ENCODE data around the gene TRIM6.
A peak's percentile ranks its signal among the peaks of the same experiment; 100 is the strongest.
"Not testable (repeated sequence)": the region's sequence is repeated elsewhere in the genome, so short reads cannot be mapped to it uniquely, and the experiment has no call there.

Gene TRIM6

DNA sequence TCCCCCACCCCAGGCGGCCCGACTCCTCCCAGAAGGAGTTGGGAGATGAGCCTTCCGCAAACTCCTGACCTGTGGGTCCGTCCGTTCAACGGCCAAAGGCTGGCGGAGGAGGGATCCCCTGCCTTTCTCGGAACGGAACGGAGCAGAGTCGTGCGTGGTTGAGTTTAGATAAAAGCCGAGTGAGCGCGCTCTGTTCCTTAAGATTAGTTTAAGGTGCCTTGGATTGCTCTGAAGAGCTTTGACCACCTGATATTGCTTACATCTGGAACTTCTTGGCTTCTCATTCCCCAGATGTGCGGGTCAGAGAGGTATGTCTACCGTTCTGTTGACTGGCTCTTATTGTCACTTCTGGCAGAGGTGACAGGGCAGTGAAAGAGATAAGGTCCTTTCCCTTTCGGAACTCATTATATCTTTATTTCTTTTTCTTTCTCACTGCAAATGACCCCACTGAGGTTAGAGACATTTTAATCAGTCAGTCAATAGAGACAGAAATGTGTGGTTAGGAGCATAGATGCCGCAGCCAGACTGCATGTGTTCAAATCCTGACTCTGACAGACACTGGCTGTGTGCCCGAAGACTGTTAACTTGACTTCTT is at the start of gene TRIM6:
Gene TRIM6 (plus strand): TSS at position 31 of the 595 bp plus-strand sequence. CDS start 261 bp downstream, at position 292.
- no peak for DNase-seq (ENCODE audit: low read depth)

- no peak for DNase-seq (ENCODE audit: low read depth)
Measured at GRCh38 chr11:5547982-5548381, 48.5 kb upstream of the TRIM6 start.

- no peak for DNase-seq (ENCODE audit: low read depth)
Measured at GRCh38 chr11:5548440-5548839, 48.0 kb upstream of the TRIM6 start, which contains the start of gene OR52H1. Gene OR52H1 (minus strand): TSS chr11:5548540. CDS start chr11:5545505, 3,035 bp downstream.

DNA sequence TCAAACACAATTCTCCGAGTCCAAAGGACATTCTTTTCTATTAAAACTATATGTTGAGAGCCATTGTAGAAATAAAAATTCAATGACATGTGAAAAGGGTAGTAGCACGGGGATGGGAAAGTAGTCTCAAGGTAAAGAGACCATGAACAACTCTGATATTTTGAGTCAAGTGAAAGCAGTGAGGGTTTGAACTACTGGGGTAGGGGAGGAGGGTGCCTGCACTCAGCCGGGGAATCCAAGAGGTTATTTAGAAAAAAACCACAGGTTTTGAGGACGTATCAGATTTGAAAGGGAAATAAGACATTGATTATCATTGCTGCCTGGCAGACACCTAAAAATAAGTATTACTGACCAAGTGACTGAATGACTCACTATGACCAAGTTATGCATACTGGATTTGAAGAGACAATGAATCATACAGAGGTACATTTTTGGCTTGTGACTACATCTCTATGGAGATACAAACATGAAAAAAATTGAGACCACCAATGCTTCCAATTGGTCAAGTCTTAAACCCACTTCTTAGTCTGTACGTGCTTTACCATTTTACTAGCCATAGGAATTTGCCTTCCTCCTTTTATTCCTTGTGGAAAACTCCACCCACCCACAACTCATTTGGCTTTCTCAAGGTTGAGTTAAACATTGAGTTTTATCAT is 45.9 kb upstream of the TRIM6 start:
- no peak for DNase-seq (ENCODE audit: low read depth)

DNA sequence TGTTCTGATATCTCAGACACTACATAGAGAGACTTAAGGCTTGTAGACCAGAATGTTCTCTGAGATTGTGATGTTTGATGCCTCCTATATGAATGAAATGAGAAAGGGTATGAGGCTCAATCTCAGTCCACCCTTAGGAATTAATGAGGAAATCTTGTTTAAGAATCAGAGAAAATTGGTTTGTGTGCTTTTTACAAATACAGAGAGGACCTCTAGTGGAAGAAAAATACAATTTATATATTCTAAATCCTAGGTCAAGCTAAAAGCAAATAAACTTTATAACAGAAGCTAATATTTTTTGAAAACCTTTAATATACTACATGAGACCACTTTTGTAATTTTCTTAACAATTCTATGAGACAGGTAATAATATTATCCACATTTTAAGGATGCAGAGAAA is 43.1 kb upstream of the TRIM6 start:
- no peak for DNase-seq (ENCODE audit: low read depth)

GRCh38 chr11:5556596-5557188 is 39.7 kb upstream of the TRIM6 start:
- DNase-seq (ENCODE audit: low read depth) = no peak

DNA sequence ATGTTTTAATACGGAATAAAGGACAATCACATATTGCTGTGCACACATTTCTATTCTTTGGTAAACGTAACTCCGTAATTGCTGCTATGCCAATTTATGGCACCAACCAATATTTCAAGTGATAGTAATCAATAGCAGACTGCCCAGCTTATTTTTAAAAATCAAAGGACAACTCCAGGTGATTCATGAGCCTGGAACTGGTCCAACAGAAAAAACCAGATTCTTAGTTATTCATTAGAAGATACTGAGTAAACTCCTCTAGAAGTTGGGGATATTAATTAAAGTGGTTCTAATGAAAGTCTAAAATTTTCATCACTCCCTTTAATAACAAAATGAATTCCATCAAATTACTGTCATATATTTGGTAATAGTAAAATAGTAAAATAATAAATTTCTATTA is 38.7 kb upstream of the TRIM6 start:
- no peak for DNase-seq (ENCODE audit: low read depth)

DNA sequence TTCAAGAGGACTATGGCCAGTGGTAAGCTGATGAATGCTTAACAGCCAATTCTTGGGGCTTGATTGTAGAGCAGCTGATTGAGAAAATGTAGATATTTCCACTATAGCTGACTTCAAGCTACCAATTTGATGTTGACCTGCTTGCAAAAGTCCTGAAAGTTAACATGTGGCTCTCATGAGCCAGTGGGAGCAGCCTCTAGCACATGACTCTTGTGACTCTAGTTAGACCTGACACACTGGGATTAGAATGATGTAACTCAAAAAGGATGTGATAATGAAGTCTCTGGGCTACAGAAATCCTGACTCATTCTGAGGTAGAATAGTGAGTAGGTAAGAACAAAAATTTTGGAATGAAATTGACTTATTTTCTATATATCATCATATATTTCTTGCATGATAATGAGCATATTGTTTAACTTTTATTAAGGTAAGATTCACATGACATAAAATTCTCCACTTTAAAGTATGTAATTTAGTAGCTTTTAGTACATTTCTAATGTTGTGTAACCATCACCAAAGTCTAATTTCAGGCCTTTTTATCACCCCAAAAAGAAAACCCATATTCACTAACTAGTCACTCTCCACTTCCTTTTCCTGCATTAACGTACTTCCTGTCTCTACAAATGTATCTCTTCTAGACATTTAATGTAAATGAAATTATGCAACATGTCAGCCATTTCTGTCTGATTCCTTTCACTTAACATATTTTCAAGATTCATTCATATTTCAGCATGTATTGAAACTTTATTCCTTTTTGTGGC is 32.0 kb upstream of the TRIM6 start:
- DNase-seq (ENCODE audit: low read depth) = no peak

GRCh38 chr11:5574654-5575053 is 21.8 kb upstream of the TRIM6 start:
- no peak for DNase-seq (ENCODE audit: low read depth)

DNA sequence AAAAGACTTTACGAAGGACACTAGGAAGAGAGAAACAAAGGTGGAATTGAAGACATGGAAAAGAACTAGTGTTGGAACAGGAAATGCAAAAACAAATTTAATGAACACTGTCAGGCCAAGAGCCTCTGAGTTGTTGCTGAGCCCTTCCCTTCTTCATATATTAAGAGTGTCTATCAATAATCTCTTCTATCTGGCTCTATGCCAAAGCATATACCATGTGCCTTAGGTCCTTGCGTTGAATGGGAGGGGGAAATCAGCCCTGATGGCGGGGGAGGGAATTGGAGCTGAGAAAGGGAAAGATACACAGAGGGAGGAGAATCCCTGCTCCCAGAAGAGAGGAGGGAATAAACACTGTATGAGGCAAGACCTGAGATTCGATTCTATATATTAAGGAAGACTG is 21.3 kb upstream of the TRIM6 start:
- no peak for DNase-seq (ENCODE audit: low read depth)

DNA sequence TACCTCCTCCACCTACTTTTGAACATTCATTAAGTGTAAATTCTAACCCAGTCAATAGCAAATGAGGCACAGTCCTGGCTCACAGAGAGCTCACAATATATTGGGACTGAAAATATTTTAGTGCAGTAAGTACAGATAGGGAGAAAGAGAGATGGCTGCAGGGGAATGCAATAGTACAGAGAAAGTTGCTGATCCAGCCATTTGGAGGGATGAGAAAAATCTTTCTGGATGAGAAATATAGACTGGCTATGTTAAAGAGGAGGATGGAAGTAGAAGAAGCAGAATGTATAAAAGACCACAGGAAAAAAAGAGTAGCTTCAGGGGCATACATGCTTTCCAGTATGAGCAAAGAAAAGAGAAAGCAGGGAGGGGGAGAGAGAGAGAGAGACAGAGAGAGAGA is 19.3 kb upstream of the TRIM6 start:
- DNase-seq (ENCODE audit: low read depth) = no peak

DNA sequence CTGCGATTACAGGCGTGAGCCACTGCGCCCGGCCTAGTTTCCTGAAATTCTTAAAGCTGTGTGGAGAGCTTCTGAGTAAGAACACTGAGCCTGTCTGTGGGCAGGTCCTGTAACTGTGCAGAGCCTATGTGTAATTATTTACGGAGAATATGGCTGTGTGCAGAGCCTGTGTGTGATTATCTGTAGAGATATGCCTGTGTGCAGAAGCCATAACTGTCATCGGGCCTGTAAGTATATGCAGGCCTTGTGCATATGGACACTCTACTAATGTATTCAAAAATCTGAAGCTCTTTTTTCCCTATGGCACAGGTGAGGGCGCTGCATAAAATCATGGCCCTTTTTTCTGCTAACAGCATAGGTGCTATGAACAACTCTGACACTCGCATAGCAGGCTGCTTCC is 15.9 kb upstream of the TRIM6 start, which contains the start of gene OR52B6:
Gene OR52B6 (plus strand): TSS at position 301 of the 400 bp plus-strand sequence. CDS start 0 bp downstream, at position 301.
- DNase-seq (ENCODE audit: low read depth) = no peak

- no peak for DNase-seq (ENCODE audit: low read depth)
Measured at GRCh38 chr11:5581014-5581413, 15.4 kb upstream of the TRIM6 start.

GRCh38 chr11:5584458-5584857 is 12.0 kb upstream of the TRIM6 start:
- not testable (repeated sequence) for DNase-seq (ENCODE audit: low read depth)

DNA sequence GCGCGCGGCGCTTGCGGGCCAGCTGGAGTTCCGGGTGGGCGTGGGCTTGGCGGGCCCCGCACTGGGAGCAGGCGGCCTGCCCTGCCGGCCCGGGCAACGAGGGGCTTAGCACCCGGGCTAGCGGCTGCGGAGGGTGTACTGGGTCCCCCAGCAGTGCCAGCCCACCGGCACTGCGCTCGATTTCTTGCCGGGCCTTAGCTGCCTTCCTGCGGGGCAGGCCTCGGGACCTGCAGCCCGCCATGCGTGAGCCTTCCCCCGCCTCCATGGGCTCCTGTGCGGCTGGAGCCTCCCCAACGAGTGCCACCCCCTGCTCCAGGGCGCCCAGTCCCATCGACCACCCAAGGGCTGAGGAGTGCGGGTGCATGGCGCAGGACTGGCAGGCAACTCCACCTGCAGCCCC is 6.5 kb upstream of the TRIM6 start:
- DNase-seq (ENCODE audit: low read depth) = not testable (repeated sequence)

DNA sequence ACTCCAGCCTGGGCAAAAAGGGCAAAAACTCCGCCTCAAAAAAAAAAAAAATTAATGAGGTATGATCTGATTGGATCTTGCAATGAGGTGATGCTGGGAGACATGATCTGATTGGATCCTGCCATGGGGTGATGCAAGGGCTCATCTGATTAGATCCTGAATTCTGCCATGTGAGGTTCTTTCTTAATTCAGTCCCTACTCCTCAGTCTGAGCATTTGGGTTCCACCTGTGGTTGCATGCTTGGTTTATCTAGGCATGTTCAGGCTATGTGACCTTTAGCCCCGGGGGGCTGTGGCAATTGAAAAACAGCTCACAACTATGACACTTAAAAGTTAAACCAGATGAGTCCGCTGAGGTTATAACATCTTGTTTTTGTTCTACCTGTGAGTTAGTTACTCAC is 4.8 kb upstream of the TRIM6 start:
- no peak for DNase-seq (ENCODE audit: low read depth)

DNA sequence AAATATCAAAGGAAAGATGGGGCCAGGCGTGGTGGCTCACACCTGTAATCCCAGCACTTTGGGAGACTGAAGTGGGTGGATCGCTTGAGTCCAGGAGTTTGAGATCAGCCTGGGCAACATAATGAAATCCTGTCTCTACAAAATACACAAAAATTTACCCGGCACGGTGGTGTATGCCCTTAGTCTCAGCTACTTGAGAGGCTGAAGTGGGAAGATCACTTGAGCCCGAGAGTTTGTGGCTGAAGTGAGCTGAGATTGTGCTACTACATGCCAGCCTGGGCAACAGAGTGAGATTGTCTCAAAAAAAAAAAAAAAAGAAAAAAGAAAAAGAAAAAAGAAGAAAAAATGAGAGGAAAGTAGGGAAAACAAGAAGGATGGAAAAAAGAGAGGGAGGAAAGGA is 3.8 kb upstream of the TRIM6 start:
- DNase-seq (ENCODE audit: low read depth) = no peak

- no peak for DNase-seq (ENCODE audit: low read depth)
Measured at GRCh38 chr11:5593146-5593545, 3.3 kb upstream of the TRIM6 start.

- DNase-seq (ENCODE audit: low read depth) = no peak
Measured at GRCh38 chr11:5597953-5598352, 1.5 kb downstream of the TRIM6 start.

DNA sequence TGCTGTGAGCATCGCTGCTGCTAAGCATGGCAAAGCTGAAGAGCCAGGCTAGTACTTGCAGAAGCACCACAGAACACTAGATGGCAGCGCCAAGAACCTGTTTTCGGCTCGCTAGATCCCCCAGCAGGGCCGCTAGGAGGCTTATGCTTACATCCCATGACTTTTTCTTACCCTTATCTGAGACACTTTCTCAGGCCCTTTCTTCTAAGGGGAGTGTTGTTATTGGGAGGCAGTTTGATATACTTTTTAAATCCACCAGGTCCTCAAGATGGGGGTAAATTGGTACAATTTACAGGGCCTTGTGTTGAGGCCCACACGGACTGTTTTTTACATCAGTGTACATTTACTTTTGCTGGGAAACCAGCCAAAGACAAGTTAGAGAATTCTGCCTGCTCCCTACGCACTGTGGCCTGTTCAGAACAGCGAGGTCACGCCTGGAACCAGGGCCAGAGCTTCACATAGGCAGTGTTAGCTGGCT is 4.0 kb downstream of the TRIM6 start:
- DNase-seq (ENCODE audit: low read depth) = peak; percentile 38

GRCh38 chr11:5602791-5603190 is 6.4 kb downstream of the TRIM6 start:
- not testable (repeated sequence) for DNase-seq (ENCODE audit: low read depth)

DNA sequence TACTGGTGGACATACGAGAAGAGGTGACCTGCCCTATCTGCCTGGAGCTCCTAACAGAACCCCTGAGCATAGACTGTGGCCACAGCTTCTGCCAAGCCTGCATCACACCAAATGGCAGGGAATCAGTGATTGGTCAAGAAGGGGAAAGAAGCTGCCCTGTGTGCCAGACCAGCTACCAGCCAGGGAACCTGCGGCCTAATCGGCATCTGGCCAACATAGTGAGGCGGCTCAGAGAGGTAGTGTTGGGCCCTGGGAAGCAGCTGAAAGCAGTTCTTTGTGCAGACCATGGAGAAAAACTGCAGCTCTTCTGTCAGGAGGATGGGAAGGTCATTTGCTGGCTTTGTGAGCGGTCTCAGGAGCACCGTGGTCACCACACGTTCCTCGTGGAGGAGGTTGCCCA is 6.9 kb downstream of the TRIM6 start:
- DNase-seq (ENCODE audit: low read depth) = no peak

- no peak for DNase-seq (ENCODE audit: low read depth)
Measured at GRCh38 chr11:5604896-5605295, 8.5 kb downstream of the TRIM6 start.

Measured in activated T-cell treated with anti-CD3 and anti-CD28 coated beads for 48 hours (primary cell).